Mammary epithelial cell (primary cell): ENCODE results near the gene MYEOV.

ENCODE experiments used
- EZH2 ChIP-seq: IDR thresholded peaks from 2 replicates; pipeline ENCODE4 v1.6.1; 2012; ENCODE audit warnings: low read length, inconsistent platforms, borderline replicate concordance
- TF ChIP-seq, protein P1 (sequence below), 2 donors: IDR thresholded peaks in 1 of 2; conservative IDR thresholded peaks in 1 of 2; 2 replicates each; pipeline ENCODE4 v1.5.1; 2011 to 2012; ENCODE audit warnings: inconsistent platforms in 2 of 2, low read length in 2 of 2, mild to moderate bottlenecking in 2 of 2, control low read depth in 1 of 2, low read depth in 1 of 2; ENCODE audit not compliant: insufficient read depth in 1 of 2; ENCODE audit errors: extremely low read depth in 1 of 2

GRCh38 chr11:69257838-69258658 is 35.9 kb upstream of the MYEOV start:
- TF ChIP-seq, protein P1, sequence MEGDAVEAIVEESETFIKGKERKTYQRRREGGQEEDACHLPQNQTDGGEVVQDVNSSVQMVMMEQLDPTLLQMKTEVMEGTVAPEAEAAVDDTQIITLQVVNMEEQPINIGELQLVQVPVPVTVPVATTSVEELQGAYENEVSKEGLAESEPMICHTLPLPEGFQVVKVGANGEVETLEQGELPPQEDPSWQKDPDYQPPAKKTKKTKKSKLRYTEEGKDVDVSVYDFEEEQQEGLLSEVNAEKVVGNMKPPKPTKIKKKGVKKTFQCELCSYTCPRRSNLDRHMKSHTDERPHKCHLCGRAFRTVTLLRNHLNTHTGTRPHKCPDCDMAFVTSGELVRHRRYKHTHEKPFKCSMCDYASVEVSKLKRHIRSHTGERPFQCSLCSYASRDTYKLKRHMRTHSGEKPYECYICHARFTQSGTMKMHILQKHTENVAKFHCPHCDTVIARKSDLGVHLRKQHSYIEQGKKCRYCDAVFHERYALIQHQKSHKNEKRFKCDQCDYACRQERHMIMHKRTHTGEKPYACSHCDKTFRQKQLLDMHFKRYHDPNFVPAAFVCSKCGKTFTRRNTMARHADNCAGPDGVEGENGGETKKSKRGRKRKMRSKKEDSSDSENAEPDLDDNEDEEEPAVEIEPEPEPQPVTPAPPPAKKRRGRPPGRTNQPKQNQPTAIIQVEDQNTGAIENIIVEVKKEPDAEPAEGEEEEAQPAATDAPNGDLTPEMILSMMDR (conservative IDR thresholded peaks at IDR 0.05 in 1 of 2, IDR thresholded peaks at IDR 0.05 in 1 of 2; ENCODE audit: extremely low read depth in 1 of 2, insufficient read depth in 1 of 2, low read depth in 1 of 2, low read length in 2 of 2) = no peak
- TF ChIP-seq EZH2 = no peak
